A549 treated with CpdA at 1 μM for 4 hours (cell line): ENCODE measurements around the gene SEMA7A. TPM values are rescaled to one million over a fixed set of nuclear protein-coding genes. Genes with fewer than 3 reads are reported as not detected.

Experiments used
- total RNA-seq: library from RNA; stranded (reverse); fragments of 200-300 nt; extraction: Qiagen RNA extraction; gene quantifications from 5 replicates; pipeline ENCODE4 v1.2.3, GENCODE V29; 2022; ENCODE audit warnings: low read depth

Gene SEMA7A, protein sequence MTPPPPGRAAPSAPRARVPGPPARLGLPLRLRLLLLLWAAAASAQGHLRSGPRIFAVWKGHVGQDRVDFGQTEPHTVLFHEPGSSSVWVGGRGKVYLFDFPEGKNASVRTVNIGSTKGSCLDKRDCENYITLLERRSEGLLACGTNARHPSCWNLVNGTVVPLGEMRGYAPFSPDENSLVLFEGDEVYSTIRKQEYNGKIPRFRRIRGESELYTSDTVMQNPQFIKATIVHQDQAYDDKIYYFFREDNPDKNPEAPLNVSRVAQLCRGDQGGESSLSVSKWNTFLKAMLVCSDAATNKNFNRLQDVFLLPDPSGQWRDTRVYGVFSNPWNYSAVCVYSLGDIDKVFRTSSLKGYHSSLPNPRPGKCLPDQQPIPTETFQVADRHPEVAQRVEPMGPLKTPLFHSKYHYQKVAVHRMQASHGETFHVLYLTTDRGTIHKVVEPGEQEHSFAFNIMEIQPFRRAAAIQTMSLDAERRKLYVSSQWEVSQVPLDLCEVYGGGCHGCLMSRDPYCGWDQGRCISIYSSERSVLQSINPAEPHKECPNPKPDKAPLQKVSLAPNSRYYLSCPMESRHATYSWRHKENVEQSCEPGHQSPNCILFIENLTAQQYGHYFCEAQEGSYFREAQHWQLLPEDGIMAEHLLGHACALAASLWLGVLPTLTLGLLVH
- 2.4 to 3.1 TPM (median 2.7 TPM) in 5 replicates for total RNA-seq

DNA sequence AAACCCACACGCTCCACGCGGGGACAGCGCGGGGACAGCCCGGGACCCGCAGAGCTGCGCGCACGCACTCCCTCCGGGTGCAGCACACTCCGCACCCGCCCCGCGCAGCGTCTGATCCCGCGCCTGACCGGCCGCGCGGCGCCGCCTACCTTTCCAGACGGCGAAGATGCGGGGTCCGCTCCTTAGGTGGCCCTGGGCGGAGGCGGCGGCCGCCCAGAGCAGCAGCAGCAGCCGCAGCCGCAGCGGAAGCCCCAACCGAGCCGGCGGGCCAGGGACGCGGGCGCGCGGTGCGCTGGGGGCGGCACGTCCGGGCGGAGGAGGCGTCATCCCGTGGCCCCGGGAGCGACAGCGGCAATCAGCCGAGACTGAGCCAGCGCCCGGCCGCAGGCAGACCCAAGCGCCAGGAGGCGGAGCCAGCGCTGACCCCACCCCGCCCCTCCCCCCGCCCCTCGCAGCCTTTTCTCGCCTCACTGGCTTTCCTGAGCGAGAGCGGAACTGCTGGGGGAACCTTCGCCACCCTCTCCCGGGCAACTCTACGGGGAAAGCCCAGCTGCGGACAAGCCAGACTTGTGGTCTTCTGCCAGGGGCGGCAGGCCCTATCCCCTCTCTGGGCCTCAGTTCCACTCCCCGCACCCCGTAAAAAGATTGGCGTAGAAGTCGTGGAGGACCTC is at the start of gene SEMA7A:
Gene SEMA7A, minus strand, starts transcription at position 367 of the 671 bp plus-strand sequence. Its CDS starts 40 bp downstream, at position 327.

DNA sequence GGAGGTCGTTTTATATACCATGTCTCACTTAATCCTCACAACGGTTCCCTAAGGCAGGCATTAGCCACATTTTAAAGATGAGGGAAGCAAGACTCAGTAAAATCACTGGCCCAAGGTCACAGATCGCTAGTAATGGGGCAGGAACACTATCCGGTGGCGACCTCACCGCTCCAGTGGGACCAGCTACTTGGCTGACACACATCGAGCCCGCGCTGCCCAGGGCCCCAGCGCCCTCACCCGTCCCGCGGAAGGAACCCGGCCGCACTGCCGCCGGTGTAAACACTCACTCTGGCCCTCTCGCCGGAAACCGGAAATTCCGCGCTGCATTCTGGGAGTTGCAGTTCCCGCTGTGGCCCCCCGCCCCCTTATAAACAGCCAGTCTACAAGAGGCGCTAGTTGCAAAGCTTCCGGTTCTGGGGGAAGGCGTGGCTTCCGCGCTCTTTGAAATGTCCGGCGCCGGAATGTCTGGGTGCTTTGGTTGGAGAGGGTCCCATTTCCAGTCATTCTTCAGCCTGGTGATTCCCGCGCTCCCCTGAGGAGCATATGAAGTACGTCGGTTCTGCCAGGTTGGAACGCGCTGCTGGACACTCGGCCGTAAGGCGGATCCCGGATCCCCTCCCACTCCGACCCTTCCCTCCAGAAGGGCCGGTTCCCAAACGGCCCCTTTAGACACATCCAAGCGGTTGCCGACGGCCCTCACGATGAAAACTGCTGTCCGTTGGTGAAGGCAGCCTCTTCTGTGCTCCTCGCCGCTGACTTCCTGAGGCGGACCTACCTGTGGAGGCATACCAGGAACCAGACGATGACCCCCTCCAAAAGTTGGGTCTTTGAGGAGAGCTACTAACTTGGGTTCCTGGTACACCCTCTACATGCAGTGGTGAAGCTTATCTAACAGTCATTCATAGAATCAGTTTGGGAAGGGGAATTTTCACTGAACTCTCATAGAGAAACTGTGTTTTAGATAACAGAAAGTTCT is 27.4 kb upstream of the SEMA7A start, which contains the start of gene UBL7:
Gene UBL7, minus strand, starts transcription at position 290 of the 976 bp plus-strand sequence. CDS start 2,293 bp downstream, outside the sequence.

DNA sequence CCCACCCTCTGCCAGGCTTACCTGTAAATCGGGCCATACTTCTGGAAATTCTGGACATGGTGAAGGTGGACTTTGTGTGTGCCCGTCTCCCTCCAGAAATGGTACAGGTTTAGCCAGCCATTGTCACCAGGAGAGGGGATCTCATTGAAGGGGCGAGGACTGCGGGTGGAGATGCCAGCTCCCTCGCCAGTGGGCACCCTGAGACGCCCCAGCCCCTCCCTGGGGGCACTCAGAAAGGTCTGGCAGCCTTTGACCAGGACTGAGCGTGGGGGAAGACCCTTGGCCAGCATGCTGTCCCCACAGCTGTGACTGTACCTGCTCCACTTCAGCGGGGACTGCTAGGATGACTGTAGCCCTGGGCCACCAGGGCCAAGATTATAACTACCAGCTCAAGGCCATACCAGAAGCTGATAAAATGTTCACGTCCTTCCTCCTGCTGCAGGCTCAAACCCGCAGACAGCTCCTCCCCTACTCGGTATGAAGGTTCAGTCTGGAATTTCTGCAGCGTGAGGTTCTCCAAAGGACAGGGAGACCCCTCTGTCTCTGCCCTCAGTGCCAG is 66.4 kb downstream of the SEMA7A start, which contains the start of gene CYP11A1:
Gene CYP11A1, minus strand, starts transcription at position 351 of the 559 bp plus-strand sequence. Its CDS starts 61 bp downstream, at position 290.

Other genes with a start within 250 kb of the SEMA7A start
- 51.0 to 75.4 TPM (median 63.6 TPM) in 5 replicates for gene STRA6, start 231.2 kb downstream of the SEMA7A start, total RNA-seq
- gene CCDC33, start 197.6 kb downstream of the SEMA7A start, total RNA-seq = 5.8 to 7.8 TPM (median 6.1 TPM) in 5 replicates
- gene CYP11A1, start 66.3 kb downstream of the SEMA7A start, total RNA-seq = not detected in 5 replicates
- 40.9 to 44.2 TPM (median 42.6 TPM) in 5 replicates for gene UBL7, start 27.2 kb upstream of the SEMA7A start, total RNA-seq
- 3.2 to 4.5 TPM (median 3.5 TPM) in 5 replicates for gene ARID3B, start 107.3 kb upstream of the SEMA7A start, total RNA-seq
- gene CLK3, start 181.9 kb upstream of the SEMA7A start, total RNA-seq = 39.1 to 43.7 TPM (median 40.5 TPM) in 5 replicates